Stimulated activated CD4-positive, alpha-beta T cell treated with anti-CD3 and anti-CD28 coated beads, Interleukin-1b, Interleukin-23, amount 100 ng/mL, for 4 hours (primary cell): ENCODE measurements around the gene TENM4.

ENCODE experiments used
- DNase-seq, 2 donors: peaks; one replicate each; pipeline ENCODE4 v3.0.0-alpha.2; 2020; ENCODE audit warnings: low read depth in 2 of 2

The TENM4 gene

DNA sequence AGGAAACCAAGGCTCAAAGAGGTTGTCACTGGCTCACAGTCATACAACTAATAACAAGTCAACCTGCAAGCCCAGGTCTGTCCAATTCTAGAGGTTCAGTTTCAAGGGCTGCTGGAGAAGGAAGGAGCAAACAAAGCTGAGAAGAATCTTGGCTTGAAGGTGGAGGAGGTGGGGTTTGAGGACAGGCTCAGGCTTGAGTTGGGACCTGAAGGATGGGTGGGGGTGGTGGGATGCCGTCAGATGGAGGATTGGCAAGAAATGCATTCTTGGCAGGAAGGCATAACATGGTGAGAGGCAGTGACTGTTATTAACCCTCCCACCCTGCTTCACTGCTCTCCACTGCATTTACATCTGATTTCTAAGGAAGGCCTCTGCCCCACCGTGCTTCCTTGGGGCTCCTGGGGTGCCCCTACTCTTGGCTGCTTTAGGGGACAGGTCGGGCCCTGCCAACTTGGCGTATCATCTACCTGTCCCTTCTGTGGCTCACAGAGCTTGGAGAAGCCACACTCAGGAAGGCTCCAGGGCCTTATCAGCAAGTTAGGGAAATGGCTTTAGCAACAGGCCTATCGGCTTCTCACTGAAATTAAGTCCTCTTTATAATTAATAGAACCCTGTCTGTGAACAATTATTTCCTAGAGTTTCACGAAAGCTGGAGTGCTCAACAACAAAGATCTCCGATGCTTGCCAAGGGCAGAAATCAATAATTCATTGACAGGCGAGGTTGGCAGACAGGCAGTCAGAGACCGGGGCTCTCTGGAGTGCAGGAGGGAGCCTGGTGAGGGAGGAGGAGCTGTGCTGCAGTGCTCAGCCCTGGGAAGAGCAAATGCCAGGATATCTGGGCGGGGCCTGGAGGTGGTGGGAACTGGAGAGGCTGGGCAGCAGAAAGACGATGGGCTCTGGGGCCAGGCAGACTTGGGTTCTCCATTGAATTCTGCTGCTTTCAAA lies 781.2 kb downstream of the TENM4 start:
- DNase-seq: no peak

DNA sequence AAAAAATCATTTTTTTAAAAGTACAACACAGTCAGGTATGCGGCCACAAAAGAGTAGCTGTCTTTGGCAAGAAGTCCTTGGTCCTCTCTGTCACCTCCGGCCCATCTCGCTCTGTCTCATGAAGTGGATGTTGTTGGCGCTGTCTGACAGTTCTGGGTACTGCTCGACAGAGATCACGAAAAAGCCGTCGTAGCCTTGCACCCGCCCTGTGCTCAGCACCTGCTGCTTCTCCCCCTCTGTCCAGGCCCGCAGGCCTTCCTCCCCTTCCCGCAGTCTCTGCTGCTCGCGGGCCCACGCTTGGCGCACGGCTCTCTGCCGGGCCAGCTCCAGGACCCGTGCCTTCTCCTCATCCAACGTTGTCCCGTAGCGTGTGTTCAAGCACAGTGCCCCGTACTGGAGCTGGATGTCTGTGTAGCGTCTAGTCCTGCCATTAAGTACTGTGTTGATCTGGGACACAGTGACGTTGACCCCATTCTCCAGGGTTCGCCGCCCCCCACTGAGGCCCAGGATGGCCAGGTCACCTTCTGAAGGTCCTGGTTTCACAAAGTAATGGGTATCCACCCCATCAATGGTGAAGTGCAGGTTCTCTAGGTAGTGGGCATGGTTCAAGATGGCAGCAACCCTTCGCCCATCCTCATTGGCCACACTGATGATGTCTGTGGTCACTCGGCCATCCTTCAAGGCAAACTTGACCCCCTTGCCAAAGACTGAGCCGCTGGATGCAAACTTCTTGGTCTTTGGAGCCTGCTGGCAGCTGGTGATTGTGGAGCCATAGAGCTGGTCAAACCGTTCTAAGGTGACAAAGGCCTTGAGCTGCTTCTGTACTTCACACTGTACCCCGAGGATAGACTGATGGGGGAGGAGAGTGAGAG lies 782.6 kb downstream of the TENM4 start:
- DNase-seq: no peak

DNA sequence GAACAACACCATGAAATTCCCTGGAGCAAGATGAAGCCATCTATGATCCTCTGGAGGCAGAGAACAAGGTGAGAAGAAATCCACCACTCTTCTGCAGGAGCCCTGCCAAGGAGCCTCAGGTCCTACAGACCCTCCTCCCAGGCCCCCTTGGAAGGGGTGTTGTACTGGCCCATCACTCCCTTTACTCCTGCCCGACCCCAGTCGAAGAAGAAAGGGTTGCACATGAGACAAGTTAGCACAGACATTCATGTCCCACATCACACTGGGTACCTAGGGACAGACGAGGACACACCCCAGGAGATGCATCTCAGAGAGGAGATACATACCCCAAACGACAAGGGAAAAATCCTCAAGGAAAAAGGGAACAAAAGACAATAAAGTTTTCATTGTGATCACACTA lies 783.4 kb downstream of the TENM4 start:
- no peak for DNase-seq

DNA sequence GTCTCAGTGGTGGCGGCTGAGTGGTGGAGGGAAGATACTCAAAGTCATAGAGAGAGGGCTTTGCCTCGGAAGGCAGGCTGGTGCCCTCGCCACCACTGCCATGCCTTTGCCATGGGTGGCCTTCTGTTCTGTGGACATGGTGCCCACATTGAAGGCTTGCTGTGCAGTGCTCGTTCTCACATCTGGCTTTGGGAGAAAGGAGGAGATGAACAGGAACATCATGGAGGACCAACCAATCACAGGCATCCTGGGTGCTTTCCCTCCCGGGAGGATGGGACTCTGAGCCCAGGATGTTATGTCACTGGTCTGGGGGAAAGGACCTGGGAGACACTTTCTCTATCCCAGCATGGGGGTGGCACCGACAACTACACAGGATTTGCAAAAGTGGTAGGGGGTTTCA lies 783.8 kb downstream of the TENM4 start:
- no peak for DNase-seq

DNA sequence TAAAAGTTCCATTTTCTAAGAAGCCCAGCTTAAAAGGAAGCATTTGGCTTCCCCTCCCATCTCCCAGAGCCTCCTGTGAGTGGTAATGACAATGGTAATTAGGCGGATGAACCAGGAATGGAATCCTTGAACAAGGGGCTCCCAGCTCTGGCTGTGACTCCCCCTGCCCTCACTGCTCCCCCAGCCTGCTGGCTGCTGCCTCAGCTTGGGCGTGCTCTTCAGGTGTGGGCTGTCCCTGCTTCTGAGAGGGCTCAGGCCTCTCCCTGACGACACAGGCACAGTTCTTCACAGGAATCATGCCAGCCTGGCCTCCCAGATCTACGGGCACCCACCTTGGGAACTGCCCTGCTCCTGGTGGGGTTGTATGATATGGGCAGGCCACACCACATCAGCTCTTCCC lies 784.5 kb downstream of the TENM4 start:
- no peak for DNase-seq

DNA sequence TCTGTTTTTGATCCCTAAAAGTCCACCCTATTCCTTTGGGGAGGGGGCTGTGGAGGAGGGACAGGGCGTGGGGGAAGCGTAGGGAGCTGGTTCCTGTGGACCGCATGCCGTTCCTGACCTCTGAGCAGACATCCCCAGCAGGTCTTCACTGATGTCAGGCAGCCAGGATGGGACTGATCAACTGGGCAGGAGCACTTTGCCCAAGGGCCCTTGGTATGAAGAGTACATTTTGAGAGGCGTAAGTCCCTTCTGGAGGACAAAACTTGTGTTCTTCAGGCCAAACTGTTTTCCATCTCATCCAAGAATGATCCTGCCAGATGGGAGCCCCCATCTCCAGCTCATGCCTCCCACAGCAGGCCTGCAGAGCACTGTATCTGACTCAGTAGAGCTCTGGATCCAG lies 785.3 kb downstream of the TENM4 start:
- no peak for DNase-seq

DNA sequence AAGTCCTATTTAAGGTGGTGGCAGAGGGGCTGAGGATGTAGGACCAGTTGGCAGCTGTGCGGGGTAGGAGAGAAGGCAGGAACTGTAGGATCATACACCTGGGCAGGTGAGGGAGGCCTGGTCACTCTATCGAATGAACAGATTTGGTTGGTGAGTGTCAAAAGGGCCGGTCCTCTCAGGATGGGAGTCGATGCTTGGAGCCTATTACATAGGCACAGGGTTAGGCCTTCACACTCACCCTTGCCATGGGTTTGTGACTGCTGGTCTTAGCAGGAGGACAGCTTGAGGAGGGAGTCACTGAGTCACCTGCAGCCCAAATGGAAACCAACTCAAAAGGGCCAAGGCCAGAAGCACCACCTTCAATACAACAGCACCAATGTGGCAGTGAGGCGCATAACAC lies 786.0 kb downstream of the TENM4 start:
- no peak for DNase-seq

DNA sequence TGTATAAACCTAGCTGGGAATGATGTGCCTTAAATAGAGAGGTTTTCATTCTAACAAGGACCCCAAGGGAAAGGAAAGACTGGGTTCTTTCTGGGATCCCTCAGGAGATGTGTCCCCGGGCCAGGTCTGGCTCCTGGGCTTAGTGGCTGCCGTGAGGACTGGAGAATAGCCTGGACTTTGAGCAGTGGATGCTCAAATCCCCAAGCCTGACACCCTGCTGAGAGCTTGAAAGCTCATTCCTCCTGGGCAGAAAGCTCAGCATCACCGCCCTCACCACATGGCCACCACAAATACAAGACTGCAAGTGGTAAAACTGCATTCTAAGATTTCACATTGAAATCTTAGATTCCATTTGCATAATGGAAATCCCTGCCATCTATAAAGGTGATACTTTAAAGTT lies 786.8 kb downstream of the TENM4 start:
- DNase-seq: no peak

DNA sequence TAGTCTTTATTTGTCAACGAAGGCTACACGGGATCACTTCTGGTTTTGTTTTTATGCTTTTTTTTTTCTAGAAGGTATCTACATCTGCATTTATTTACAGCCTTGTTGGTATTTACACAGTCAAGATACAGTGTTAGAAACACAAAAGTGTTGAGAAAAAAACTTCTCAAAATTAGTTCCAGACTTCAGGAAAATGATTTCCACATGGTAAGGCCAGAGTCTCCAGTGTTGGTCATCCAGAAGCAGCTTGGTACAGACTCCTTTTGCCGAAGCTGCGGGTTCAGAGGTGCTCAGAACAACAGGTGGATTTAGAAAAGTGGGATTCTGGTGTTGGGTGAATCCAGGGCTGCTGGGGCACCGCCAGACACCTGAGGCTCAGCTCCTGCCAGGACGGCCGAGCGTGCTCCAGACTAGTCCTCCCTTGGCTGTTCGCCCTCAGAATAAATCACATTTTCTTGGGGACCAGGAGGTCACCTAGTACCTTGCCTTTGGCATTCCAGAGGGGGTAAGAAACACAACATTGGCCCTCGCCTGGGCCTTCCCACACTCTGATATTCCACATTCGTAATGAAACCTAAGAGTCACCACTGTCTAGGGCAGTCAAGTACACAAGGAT lies 787.4 kb downstream of the TENM4 start:
- no peak for DNase-seq

DNA sequence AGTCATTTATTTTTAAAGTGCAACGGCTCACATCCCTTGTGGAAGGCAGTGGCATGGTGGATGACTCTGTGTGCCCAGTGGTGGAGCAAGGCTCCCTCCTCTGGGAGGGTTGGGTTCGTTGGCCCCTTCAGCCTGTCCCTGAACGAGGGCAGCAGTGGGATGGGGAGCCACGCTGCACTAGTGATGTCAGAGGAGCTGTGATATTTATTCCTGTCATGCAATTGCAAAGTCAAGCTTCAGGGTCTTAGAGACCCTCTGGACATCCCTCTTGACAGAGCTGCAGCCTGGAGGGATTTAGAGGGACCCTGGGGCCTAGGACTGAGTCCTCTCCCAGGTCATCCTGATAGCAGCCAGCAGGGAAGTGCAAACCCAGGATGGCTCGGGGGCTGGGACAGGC lies 788.0 kb downstream of the TENM4 start:
- DNase-seq: no peak

DNA sequence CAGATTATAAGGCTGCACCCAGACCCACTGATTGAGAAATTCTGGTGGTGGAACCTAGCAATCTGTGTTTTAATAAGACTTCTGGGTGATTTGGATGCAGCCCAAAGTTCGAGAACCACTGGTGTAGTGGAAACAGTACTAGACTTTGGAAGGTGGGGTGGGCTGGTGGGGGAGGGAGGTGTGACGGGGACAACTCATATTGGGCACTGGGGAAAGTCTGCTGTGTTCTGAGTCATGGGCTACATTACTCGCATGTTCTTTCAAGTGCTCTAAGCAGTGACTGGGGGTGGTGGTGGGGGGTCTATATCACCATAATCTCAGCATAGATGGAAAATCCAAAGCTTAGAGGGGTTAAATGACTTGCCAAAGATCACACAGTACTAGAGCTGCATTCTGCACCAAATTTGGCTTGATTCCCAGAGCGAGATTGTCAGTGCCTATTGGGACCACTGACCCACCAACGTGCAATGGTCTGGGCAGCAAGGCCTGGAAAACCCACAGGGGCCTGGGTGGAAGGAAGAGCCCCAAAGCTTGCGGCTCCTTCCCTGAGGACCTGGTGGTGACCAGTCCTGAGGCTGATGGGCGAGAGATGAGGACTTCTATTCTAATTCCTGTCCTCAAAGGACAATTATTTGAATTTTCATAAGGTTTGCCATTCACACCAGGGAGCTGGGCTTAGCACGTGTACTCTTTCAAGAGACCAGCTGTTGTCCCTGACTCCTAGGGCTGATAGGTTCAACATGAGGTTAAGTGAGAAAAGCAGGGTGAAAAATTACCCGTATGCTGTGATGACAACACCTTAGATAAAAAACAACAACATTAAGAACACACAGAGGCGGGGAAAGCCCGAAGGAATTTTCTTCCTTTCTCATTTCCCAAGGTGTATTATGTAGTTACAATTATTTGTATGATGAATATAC lies 788.6 kb downstream of the TENM4 start:
- DNase-seq: peak in 1 of 2 donors; percentile 24

DNA sequence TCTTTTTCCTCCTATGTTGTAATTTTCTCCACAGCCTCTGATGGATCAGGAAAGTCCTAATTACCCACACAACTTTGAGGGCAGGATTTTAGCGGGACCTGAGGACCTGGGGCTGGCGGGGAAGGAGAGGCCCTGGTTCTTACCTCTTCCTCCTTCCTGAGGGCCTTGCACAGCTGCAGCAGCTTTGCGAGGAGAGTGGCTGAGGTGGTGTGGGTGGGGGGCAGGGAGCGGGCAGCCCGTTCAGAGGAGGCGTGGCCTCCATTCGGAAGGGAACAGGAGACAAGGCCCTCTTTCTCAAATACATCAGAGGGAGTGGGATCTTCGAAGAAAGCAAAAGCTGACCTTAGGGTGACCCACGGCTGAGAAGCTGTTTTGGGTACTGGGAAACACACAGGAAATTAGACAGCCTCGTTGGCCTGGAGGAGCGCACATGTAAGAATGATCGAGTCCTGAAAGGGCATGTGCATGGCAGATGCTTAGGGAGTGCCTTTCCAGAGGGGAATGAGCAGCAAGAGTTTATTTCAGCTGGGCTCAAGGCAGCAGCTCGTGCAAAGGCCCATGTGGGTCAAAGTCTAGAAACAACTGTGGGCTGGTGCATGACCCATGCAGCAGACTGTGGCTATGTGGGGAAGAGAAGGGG lies 789.6 kb downstream of the TENM4 start:
- DNase-seq: no peak

DNA sequence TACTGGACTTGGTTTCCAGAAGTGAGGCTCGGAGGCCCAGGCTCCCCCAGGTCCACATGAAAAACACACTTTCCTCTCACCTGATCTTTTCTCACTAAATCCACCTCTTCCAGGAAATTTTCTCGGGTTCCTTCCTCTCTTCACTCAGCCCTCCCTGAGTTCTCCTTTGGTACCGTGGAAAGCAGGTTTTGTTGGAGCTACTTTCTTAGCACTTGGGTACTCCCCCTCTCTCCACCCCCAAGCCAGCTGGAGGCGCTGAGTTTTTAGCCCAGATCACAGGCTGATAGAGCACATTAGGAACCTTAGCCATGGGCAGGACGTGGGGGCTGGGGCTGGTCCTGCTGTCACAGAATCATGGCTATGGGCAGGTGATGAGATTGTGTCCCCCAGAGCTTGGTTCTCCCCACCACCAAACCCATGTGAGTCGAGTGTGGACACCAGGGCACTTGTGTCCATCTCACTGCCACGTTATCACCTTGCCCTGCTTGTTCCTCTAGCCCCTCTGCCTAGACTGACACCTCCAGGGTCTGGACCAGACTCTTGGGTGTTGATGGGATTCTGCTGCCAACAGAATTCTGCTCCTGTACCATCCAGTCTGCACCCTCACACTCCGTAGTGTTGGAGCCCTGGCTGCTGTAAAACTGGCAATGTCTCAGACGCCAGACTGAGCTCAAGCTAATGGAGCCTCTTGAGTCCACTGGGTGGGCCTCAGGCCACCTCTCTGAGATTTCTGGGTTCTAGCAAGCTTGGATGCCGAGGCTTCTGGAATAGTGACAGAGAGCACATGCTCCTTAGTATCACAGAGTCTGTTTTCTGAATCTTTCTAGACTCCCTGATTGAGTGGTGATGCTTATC lies 791.2 kb downstream of the TENM4 start:
- no peak for DNase-seq

DNA sequence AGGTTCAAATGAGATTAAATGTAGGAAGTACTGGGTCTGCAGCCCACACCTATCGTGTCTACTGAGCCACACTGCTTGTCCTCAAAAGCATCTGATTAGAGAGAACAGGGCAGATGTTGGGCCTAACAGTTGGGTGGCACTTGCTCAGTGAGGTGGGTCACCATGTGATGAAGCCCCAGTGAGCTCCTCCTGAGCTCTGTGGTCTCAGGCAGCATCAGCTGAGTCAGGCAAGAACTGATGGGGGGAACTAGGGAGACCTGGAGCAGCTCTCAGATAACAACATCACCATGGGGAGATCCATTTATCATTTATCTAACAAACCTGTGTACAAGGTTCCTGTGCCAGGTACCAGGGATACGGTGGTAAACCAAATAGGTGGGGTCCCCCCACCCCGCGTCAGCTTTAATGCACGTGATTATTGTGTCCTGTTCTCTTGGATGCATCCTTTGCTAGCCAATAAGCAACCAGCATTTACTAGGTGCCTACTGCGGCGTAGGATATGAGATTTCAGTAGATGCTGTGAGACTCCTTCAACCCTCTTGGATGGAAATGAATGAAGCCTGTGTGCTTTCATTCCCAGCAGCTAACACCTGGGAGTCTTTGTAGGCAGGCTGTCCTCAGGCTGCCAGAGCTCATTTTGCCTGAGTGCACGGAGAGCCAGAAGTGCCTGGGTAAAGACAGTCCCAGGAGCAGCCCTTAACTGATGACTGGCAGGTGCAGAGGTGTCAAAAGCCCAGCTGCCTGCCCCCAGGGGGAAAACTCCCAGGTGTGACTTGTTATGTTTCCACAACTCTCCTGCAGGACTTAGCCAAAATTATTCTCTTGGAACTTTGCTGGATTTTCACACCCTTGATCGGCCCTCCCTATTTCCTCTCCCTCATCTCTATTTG lies 792.6 kb downstream of the TENM4 start:
- no peak for DNase-seq

DNA sequence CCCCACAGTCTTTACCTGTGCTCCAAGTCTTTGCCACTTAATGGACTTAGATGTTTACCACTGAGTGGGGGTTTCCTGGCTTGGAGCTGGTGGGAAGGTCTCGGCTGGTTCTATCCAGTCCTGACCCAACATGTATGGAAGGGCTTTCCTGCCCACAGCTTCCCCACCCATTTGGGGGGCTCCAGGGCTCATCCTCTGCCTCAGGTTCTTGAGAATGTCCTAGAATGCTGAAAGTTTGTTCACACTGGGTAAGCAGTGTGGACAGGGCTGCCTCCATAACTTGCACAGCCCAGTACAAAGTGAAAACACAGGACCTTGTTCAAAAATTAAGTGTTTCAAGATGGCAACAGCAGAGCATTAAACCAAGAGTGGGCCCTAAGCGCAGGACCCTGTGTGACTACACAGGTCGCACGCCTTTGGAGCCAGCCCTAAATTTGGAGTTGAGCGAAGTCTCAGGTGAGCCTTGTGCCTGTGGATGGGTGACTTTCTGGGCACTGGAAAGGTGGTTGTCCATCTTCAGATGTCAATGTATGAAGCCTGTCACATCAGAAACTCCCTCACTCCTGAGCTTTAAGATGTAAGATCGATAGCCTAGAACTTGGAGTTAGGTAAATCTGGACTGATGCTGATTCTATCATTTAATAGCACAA lies 793.4 kb downstream of the TENM4 start:
- no peak for DNase-seq

DNA sequence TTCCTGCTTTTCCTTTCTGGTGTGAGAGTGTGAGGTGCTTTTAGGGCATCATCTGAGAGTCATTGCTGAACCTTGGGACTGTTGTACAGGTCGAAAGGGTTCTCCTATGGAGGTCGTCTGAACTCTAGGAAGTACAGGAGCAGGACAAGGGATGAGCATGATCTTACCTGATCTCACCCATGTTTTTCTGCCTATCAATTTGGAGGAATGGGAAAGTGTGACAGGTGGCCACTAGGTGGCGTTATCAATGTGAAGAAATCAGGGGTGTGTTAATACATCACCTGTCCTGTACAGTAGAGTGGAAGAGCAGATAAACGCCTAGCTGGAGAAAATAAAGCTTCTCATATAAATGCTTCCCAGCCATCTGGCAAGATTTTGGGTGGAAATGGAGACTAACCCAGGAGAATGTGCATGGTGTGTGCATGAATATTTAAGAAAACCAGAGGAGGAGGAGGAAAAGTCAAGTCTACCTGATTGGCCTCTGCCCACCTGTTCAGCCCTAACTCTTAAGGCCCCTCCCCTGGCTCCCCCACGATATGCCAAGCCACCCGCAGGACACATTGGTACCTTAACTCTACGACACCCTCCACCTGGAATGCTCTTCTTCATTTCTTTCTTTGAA lies 794.2 kb downstream of the TENM4 start:
- peak; percentile 29 to 41 for DNase-seq
